ENCODE results near the gene PHLDA3. TPM values are rescaled to one million over a fixed set of nuclear protein-coding genes. Genes with fewer than 3 reads are reported as not detected.

The PHLDA3 gene
- 91.1 to 175 TPM (median 155 TPM) in 5 replicates for total RNA-seq (2022; extraction: Qiagen RNA extraction)

GRCh38 chr1:201468844-201469644 lies at the start of gene PHLDA3:
PHLDA3 (minus strand) TSS chr1:201469188; CDS start chr1:201468786, 402 bp downstream.

GRCh38 chr1:201506557-201507359 lies 37.8 kb upstream of the PHLDA3 start, which contains the start of gene CSRP1:
CSRP1 (minus strand) TSS chr1:201507123; CDS start chr1:201496303, 10,820 bp downstream.

Other genes with a start within 250 kb of the PHLDA3 start
- 0.02 to 0.08 TPM (median 0.05 TPM) in 3 of 5 replicates, not detected in the others for gene PKP1, start 185.7 kb downstream of the PHLDA3 start, total RNA-seq (2022; extraction: Qiagen RNA extraction)
- 0.39 TPM in 1 of 5 replicates, not detected in the others for gene TNNT2, start 91.5 kb downstream of the PHLDA3 start, total RNA-seq (2022; extraction: Qiagen RNA extraction)
- gene LAD1, start 69.9 kb downstream of the PHLDA3 start, total RNA-seq (2022; extraction: Qiagen RNA extraction): 0.69 to 1.4 TPM (median 1.0 TPM) in 5 replicates
- not detected in 5 replicates for gene TNNI1, start 47.5 kb downstream of the PHLDA3 start, total RNA-seq (2022; extraction: Qiagen RNA extraction)
- 376 to 565 TPM (median 395 TPM) in 5 replicates for gene CSRP1, start 37.9 kb upstream of the PHLDA3 start, total RNA-seq (2022; extraction: Qiagen RNA extraction)
- 4.7 to 8.9 TPM (median 7.8 TPM) in 5 replicates for gene NAV1, start 69.9 kb upstream of the PHLDA3 start, total RNA-seq (2022; extraction: Qiagen RNA extraction)

Data from A549 treated with Mapracorat at 1 μM for 4 hours (cell line).